CD4-positive, CD25-positive, alpha-beta regulatory T cell (primary cell): ENCODE data around the gene NELFE. TPM values are rescaled to one million over a fixed set of nuclear protein-coding genes. Genes with fewer than 3 reads are reported as not detected.

Experiments used
- ATAC-seq, 2 donors: fragments of 150-1000 bp; cut with Tn5 transposase; one replicate each; pipeline ENCODE4 v1.10.0; 2021; ENCODE audit warnings: low read depth in 2 of 2, moderate number of reproducible peaks in 2 of 2, moderate library complexity in 1 of 2
- DNase-seq, 3 donors: peaks; one replicate each; pipeline versions ENCODE4 v3.0.0 to v3.0.0-alpha.2; 2012 to 2022; ENCODE audit warnings: mixed read lengths in 1 of 3
- H3K27ac ChIP-seq: one replicate; pipeline ENCODE4 v1.7.0; 2013; ENCODE audit warnings: mild to moderate bottlenecking, low read length; ENCODE audit not compliant: insufficient read depth, poor library complexity, severe bottlenecking
- H3K27me3 ChIP-seq: one replicate; pipeline ENCODE4 v1.7.0; 2013; ENCODE audit warnings: low read length; ENCODE audit not compliant: control insufficient read depth, insufficient read depth
- H3K36me3 ChIP-seq: one replicate; pipeline ENCODE4 v1.7.0; 2013; ENCODE audit warnings: mild to moderate bottlenecking, low read length, moderate library complexity; ENCODE audit not compliant: control insufficient read depth, insufficient read depth
- H3K4me1 ChIP-seq: 2 replicates; pipeline ENCODE4 v1.7.0; 2013; ENCODE audit warnings: mild to moderate bottlenecking, low read length; ENCODE audit not compliant: insufficient read depth, control insufficient read depth, poor library complexity, severe bottlenecking
- H3K4me3 ChIP-seq: one replicate; pipeline ENCODE4 v1.7.0; 2013; ENCODE audit warnings: low read depth, mild to moderate bottlenecking, low read length, moderate library complexity
- H3K9me3 ChIP-seq, 2 experiments: 1 replicate in 1 of 2; 2 replicates in 1 of 2; pipeline ENCODE4 v1.7.0; 2013; ENCODE audit warnings: low read length in 2 of 2, mild to moderate bottlenecking in 1 of 2, moderate library complexity in 1 of 2; ENCODE audit not compliant: control insufficient read depth in 2 of 2
- H3K27ac Mint-ChIP-seq, 3 donors: one replicate each; pipeline ENCODE4 v1.8.0; 2020 to 2022; ENCODE audit warnings: mild to moderate bottlenecking in 3 of 3, mixed read lengths in 3 of 3, moderate library complexity in 2 of 3
- H3K27me3 Mint-ChIP-seq: one replicate; pipeline ENCODE4 v1.8.0; 2022; ENCODE audit warnings: mild to moderate bottlenecking, mixed read lengths
- H3K36me3 Mint-ChIP-seq: one replicate; pipeline ENCODE4 v1.8.0; 2020; ENCODE audit warnings: mixed read lengths
- H3K4me1 Mint-ChIP-seq, 4 donors: one replicate each; pipeline ENCODE4 v1.8.0; 2020 to 2022; ENCODE audit warnings: mixed read lengths in 4 of 4, mild to moderate bottlenecking in 1 of 4
- H3K4me3 Mint-ChIP-seq, 4 donors: one replicate each; pipeline ENCODE4 v1.8.0; 2020 to 2022; ENCODE audit warnings: mild to moderate bottlenecking in 4 of 4, mixed read lengths in 4 of 4, moderate library complexity in 3 of 4
- H3K9me3 Mint-ChIP-seq, 7 donors: one replicate each; pipeline ENCODE4 v1.8.0; 2020 to 2022; ENCODE audit warnings: mixed read lengths in 7 of 7, mild to moderate bottlenecking in 3 of 7, moderate library complexity in 2 of 7
- polyA plus RNA-seq, 4 donors: library from polyadenylated mRNA; unstranded; fragments of 300-500 nt; fragmentation: Illumina TruSeq; gene quantifications; one replicate each; pipeline ENCODE4 v1.2.3, GENCODE V29; 2021
- total RNA-seq: library from RNA; stranded (reverse); gene quantifications from one replicate; pipeline ENCODE4 v1.2.3, GENCODE V29; 2022

NELFE gene
- total and polyA plus RNA-seq, 5 donors from 2014 or later, result 51.4 to 62.3 (median 58.9) TPM

DNA sequence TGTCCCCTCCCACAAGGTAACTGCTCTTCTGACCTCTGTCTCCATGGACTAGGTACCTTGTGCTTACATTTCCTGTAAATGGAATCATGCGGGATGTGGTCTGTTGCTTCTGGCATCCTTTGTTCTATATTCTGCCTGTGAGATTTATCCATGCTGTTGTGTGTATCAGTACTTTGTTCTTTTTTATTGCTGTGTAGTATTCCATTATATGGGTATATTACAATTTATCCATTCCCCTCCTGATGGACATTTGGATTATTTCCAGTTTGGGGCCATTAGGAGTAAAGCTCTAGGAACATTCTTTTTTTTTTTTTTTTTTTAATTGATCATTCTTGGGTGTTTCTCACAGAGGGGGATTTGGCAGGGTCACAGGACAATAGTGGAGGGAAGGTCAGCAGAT, 27.8 kb downstream of the NELFE start:
- Histone ChIP-seq H3K36me3 (no peaks in the 10 kb centered on the region), H3K4me3 (no peak overlapping the region), H3K4me1 (no peaks in the 10 kb centered on the region), H3K27me3 (no peaks in the 10 kb centered on the region), H3K27ac (no peak overlapping the region), H3K9me3 (no peaks in the 10 kb centered on the region)
- Mint-ChIP-seq H3K4me3 (no peak overlapping the region), H3K9me3 (no peaks in the 10 kb centered on the region), H3K36me3 (no peaks in the 10 kb centered on the region), H3K27ac (no peak overlapping the region), H3K4me1 (peaks cover 0 to 2% (median 0%) of the 10 kb centered on the region in 4 donors), H3K27me3 (peaks cover 4% of the 10 kb centered on the region)
- DNase-seq, result no peak
- no peak for ATAC-seq

- Histone ChIP-seq H3K27me3 (no peaks in the 10 kb centered on the region), H3K4me3 (no peak overlapping the region), H3K27ac (no peak overlapping the region), H3K4me1 (no peaks in the 10 kb centered on the region), H3K9me3 (no peaks in the 10 kb centered on the region), H3K36me3 (no peaks in the 10 kb centered on the region)
- ATAC-seq, result no peak
- no peak for DNase-seq
- Mint-ChIP-seq H3K9me3 (no peaks in the 10 kb centered on the region), H3K27me3 (peaks cover 4% of the 10 kb centered on the region), H3K36me3 (no peaks in the 10 kb centered on the region), H3K4me1 (peaks cover 0 to 2% (median 0%) of the 10 kb centered on the region in 4 donors), H3K27ac (no peak overlapping the region), H3K4me3 (no peak overlapping the region)
Observed at GRCh38 chr6:31928672-31928939, 30.2 kb downstream of the NELFE start.

- Mint-ChIP-seq H3K9me3 (no peaks in the 10 kb centered on the region), H3K4me1 (peaks cover 0 to 3% (median under 1%) of the 10 kb centered on the region in 4 donors), H3K27ac (no peak overlapping the region), H3K36me3 (no peaks in the 10 kb centered on the region), H3K27me3 (no peaks in the 10 kb centered on the region), H3K4me3 (no peak overlapping the region)
- Histone ChIP-seq H3K9me3 (no peaks in the 10 kb centered on the region), H3K27ac (no peak overlapping the region), H3K27me3 (no peaks in the 10 kb centered on the region), H3K4me3 (no peak overlapping the region), H3K4me1 (no peaks in the 10 kb centered on the region), H3K36me3 (no peaks in the 10 kb centered on the region)
- ATAC-seq (no peak), DNase-seq (no peak)
Observed at GRCh38 chr6:31927863-31928671, 30.7 kb downstream of the NELFE start.

GRCh38 chr6:31927242-31927862, 31.4 kb downstream of the NELFE start, which contains the start of gene C2:
Gene C2, plus strand, starts transcription at chr6:31927717. Its CDS starts 36 bp downstream, at chr6:31927753.
- Mint-ChIP-seq H3K27ac (no peak within 1 kb of the TSS), H3K36me3 (no peaks in the 10 kb centered on the region), H3K9me3 (no peaks in the 10 kb centered on the region), H3K4me1 (peaks cover 0 to 4% (median 1%) of the 10 kb centered on the region in 4 donors), H3K4me3 (no peak within 1 kb of the TSS), H3K27me3 (no peaks in the 10 kb centered on the region)
- no peaks in the 10 kb centered on the region for H3K9me3 ChIP-seq
- ATAC-seq (no peak), DNase-seq (no peak)
- H3K4me3 ChIP-seq, result no peak within 1 kb of the TSS
- no peaks in the 10 kb centered on the region for H3K27me3 ChIP-seq
- H3K27ac ChIP-seq, result no peak within 1 kb of the TSS
- no peaks in the 10 kb centered on the region for H3K36me3 ChIP-seq
- no peaks in the 10 kb centered on the region for H3K4me1 ChIP-seq

GRCh38 chr6:31922942-31923341, 35.8 kb downstream of the NELFE start:
- peaks cover 10% of the 10 kb centered on the region for H3K27me3 Mint-ChIP-seq
- Histone ChIP-seq H3K4me1 (no peaks in the 10 kb centered on the region), H3K9me3 (no peaks in the 10 kb centered on the region), H3K27me3 (no peaks in the 10 kb centered on the region), H3K36me3 (no peaks in the 10 kb centered on the region), H3K27ac (no peak overlapping the region), H3K4me3 (no peak overlapping the region)
- DNase-seq (peak in 2 of 3 donors; percentile 13 to 31), ATAC-seq (no peak)
- no peaks in the 10 kb centered on the region for H3K9me3 Mint-ChIP-seq
- H3K27ac Mint-ChIP-seq, result peak overlapping the region in 1 of 3 donors; percentile 67
- peaks cover 0 to 2% (median under 1%) of the 10 kb centered on the region in 4 donors for H3K4me1 Mint-ChIP-seq
- no peak overlapping the region for H3K4me3 Mint-ChIP-seq
- H3K36me3 Mint-ChIP-seq, result no peaks in the 10 kb centered on the region

DNA sequence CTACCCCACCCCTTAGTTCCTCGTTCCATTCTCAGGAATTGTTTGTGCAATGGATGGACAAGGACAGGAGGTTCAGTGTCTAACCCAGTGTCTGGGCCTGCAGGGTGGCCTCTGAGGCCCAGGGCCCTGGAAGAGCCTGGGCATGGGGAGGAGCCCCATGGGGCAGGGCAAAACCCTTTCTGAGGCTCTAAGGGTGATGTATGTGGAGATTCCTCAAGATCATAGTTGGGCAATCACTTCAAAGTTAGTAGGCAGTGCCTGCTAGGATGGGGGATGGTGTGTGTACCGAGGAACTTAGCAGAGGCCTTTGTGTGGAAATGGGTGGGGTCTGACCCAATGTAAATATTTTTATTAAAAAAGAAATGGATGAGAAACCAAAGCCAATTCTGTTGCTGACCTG, 38.0 kb downstream of the NELFE start:
- Mint-ChIP-seq H3K4me1 (peaks cover 0 to 2% (median under 1%) of the 10 kb centered on the region in 4 donors), H3K36me3 (no peaks in the 10 kb centered on the region), H3K27ac (no peak overlapping the region), H3K4me3 (no peak overlapping the region), H3K9me3 (no peaks in the 10 kb centered on the region), H3K27me3 (peaks cover 10% of the 10 kb centered on the region)
- H3K9me3 ChIP-seq, result no peaks in the 10 kb centered on the region
- no peak overlapping the region for H3K27ac ChIP-seq
- ATAC-seq, result no peak
- H3K36me3 ChIP-seq, result no peaks in the 10 kb centered on the region
- H3K27me3 ChIP-seq, result no peaks in the 10 kb centered on the region
- no peaks in the 10 kb centered on the region for H3K4me1 ChIP-seq
- H3K4me3 ChIP-seq, result no peak overlapping the region
- DNase-seq, result no peak

DNA sequence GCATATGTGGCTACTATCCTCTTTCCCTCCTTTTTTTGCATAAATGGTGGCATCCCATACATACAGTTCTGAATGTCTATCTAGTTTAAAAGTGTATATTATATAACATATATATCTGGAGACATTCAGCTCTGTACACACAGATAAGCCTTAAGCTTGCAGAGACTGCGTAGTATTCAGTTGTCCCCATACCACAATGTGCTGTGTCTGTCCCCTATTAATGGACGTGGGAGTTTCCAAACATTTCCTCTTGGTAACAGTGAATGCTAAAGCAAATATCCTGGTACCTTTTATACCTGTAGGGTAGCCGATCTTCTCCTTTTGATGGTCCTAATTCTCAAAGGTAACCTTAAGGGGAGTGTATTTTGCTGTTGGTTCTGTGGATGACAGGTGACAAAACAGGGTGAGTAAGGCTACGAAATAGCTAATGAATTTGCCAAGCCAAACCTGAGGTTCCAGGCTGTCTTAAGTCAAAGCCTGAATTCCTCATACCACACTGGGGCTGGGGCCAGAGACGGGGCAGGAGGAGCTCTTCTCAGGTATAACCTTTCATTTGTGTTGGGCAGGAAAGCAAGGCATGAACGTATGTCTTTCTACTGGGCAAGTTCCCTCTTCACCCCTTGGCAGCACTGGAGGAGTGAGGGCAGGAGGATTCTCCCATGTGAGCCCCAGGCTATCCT, 39.0 kb downstream of the NELFE start:
- Histone ChIP-seq H3K9me3 (no peaks in the 10 kb centered on the region), H3K27ac (no peak overlapping the region), H3K4me1 (no peaks in the 10 kb centered on the region), H3K36me3 (no peaks in the 10 kb centered on the region), H3K27me3 (no peaks in the 10 kb centered on the region), H3K4me3 (no peak overlapping the region)
- Mint-ChIP-seq H3K4me1 (peaks cover 0 to 2% (median under 1%) of the 10 kb centered on the region in 4 donors), H3K27me3 (peaks cover 17% of the 10 kb centered on the region), H3K27ac (peak overlapping the region in 1 of 3 donors; percentile 43), H3K4me3 (no peak overlapping the region), H3K9me3 (no peaks in the 10 kb centered on the region), H3K36me3 (no peaks in the 10 kb centered on the region)
- DNase-seq (no peak), ATAC-seq (no peak)
